Thyroid gland (tissue), 4 donors: ENCODE results near the gene BARX2.

Source experiments
- POLR2A ChIP-seq, 2 donors: fragments of 450-650 bp; IDR thresholded peaks; one replicate each; pipeline ENCODE4 v1.6.1; 2017; ENCODE audit warnings: antibody characterized with exemption in 2 of 2, mild to moderate bottlenecking in 2 of 2, moderate library complexity in 1 of 2
- TF ChIP-seq, protein P1 (sequence below), 6 experiments: fragments of 200-600 bp in 3 of 6; fragments of 450-650 bp in 3 of 6; sonication (generic) in 3 of 6; IDR thresholded peaks; one replicate each; pipeline ENCODE4 v1.5.1; 2016 to 2019; ENCODE audit warnings: antibody characterized with exemption in 6 of 6, mild to moderate bottlenecking in 2 of 6, inconsistent platforms in 1 of 6, moderate library complexity in 1 of 6

DNA sequence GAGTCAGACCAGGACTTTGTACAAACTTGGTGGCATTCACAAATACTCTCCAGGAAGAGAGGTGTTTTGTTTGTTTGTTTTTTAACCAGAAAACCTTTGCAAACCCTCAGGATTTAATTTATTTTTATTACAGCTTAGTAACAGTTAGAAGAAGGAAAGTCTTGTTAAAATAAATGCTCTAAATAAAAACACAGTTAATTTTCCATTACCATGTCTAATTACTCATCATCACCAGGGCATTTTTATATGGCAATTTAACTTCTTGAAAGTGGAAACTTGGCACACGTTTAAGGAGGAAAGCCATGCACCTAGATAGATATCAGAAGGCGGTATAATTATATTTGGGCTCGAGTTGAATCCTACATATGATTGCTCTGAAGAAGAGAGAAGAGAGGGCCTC, 7.4 kb downstream of the BARX2 start:
- TF ChIP-seq POLR2A (IDR thresholded peaks at IDR 0.05), result no peak
- TF ChIP-seq, protein P1, sequence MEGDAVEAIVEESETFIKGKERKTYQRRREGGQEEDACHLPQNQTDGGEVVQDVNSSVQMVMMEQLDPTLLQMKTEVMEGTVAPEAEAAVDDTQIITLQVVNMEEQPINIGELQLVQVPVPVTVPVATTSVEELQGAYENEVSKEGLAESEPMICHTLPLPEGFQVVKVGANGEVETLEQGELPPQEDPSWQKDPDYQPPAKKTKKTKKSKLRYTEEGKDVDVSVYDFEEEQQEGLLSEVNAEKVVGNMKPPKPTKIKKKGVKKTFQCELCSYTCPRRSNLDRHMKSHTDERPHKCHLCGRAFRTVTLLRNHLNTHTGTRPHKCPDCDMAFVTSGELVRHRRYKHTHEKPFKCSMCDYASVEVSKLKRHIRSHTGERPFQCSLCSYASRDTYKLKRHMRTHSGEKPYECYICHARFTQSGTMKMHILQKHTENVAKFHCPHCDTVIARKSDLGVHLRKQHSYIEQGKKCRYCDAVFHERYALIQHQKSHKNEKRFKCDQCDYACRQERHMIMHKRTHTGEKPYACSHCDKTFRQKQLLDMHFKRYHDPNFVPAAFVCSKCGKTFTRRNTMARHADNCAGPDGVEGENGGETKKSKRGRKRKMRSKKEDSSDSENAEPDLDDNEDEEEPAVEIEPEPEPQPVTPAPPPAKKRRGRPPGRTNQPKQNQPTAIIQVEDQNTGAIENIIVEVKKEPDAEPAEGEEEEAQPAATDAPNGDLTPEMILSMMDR (IDR thresholded peaks at IDR 0.05), result no peak
